ENCODE measurements around the gene PTS.
"Not testable (repeated sequence)": the region's sequence is repeated elsewhere in the genome, so short reads cannot be mapped to it uniquely, and the experiment has no call there.

PTS gene

DNA sequence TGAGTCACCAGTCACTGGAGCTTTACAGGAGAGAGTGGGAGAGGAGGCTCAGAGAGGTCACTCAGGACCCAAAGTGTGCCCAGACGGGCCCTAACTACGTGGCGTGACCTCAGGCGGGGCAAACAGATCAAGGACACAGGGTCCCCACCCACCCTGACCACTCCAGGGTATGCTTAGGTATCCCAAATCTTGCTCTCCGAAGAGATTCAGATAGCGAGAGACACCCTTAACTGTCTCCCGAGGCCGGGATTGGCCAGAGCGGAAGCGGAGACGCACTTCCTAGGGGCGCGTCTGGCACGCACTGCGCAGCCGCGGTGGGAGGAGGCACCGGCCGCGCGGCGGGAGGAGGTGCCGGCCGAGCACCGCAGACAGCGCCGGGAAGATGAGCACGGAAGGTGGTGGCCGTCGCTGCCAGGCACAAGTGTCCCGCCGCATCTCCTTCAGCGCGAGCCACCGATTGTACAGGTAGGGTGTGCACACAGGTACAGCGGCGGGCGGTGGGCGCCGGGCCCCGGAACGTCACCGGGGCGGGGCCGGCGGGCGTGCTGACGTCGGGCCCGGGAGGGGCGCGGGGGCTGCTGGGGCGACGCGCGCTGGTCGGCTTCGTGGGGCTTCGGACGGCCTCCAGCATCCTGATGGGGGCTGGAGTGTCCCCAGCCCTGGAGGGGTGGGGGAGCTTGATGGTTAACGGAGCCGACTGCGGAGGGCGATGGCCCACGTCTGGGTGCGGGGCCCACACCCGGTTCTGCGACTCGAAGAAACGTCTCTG, at the start of gene PTS:
Gene PTS (plus strand): TSS at position 367 of the 769 bp plus-strand sequence. CDS start 16 bp downstream, at position 383.
- DNase-seq, result peak; percentile 87

DNA sequence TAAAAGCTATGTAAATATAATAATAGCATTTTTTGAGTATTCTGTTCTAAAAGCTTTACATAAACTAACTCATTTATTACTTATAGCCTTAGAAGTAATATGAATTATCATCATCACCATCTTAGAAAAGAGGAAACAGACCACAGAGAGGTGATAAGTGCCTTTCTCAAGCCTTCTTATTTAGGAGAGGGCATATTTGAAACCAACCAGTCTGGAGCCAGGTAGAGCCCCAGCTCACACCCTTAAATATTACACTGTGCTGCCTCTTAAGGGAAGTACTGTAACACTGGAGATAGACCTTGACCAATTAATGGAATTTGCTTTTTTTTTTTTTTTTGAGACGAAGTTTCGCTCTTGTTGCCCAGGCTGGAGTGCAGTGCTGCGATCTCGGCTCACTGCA, 48.6 kb upstream of the PTS start:
- DNase-seq, result no peak

DNA sequence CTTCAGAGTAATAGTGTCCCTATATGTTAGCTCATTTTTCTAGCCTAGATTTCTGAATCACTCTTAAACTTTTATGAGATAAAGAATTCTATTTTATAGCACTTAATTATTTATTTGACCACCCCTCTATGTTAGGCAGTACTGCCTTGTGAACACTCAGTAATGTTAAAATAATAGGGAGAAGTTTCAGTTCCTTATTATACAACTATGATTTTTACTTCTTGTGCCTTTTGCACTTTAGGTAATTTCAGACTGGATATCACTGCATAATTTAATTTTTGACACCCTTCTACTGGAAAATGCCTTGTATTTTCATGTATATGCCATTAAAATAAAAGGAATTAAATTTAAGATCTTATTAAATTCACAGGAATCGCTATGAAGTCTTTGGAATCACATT, 47.8 kb upstream of the PTS start:
- DNase-seq, result no peak

DNA sequence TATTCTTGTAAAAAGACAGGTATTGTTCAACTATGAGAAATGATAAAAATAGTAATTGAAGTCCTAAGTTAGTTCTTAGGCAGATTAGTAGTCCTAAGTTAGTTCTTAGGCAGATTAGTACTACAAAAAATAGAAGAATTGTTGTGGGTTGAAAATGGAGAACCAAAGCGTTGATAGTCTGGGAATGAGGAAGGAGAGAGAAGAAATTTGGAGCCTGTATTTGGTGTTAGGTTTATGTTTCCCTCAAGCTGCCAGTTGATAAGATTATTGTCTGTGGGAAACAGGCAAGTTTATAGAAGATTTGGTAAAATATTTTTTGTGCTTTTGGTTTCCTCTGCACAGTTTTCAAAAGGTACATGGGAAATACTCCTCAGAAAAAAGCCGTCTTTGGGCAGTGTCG, 47.3 kb upstream of the PTS start:
- no peak for DNase-seq

DNA sequence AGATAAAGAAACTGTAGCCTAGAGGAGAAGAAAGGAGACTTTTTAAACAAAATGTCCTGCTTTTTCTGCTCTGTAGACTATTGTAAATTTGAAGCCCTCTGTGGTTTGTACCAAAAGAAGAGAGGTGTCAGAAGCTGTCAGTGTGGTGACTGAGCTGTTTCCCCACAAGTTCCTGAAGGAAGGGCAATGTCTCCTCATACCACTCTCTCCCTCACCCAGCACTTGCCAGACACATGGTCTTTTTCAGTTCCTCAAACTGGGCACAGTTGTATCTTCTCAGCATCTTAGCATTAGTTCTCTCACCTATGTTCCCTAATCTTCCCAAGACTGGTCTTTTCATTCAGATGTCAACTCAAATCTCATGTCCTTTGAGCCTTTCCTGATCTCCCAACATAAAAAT, 46.6 kb upstream of the PTS start:
- DNase-seq, result peak; percentile 24

DNA sequence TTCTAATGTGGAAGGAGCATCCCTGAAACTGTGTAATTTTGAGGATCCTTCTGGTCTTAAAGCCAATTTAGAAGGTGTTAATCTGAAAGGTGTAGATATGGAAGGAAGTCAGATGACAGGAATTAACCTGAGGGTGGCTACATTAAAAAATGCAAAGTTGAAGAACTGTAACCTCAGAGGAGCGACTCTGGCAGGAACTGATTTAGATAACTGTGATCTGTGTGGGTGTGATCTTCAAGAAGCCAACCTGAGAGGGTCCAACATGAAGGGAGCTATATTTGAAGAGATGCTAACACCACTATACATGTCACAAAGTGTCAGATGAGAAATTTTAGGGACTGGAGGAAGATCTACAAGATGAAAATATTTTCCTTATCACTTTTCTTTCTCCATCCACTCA, 43.4 kb upstream of the PTS start:
- DNase-seq, result no peak

DNA sequence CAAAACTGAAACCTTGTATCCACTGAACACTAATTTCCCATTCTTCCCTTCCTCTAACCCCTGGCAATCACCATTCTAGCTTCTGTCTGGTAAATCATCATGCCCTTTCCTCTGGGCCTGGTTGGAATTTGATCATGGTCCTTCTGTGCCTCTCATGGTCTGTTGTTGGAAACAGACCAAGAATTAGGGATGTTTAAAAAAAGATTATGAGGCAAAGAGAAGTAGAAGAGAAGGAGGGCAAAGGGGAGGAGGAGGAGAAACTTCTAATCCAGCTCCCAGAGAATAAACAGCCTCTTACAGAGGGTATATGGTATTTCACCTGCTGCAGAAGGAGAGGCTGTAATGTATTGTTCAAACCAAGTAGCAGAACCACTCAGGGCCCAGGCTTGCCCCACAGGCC, 40.3 kb upstream of the PTS start:
- no peak for DNase-seq

DNA sequence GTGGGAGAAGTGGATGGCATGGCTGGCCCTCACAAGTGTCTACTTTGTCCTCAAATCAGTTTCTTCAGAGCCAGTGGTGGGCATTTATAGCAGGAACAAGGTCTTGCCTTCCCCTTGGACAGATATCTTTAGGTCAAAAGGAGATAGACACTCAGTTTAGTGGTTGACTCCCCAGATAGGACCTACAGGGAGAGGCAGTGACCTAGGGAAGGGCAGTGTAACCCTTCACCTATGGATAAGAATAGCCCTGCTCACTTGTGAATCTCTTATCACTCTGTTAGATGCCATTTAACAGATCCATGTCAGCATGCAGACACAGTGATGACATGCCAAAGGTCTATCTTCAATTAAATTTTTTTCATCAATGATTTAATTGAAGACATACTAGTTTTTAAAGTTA, 39.9 kb upstream of the PTS start:
- DNase-seq, result no peak

DNA sequence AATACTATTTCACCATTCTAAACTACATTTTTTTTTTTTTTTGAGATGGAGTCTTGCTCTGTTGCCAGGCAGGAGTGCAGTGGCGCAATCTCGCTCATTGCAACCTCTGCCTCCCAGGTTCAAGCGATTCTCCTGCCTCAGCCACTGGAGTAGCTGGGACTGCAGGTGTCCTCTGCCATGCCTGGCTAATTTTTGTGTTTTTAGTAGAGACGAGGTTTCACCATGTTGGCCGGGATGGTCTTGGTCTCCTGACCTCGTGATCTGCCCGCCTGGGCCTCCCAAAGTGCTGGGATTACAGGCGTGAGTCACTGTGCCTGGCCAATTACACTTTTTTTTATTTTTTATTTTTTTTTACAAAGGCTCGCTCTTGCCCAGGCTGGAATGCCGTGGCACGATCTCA, 31.1 kb upstream of the PTS start:
- DNase-seq, result not testable (repeated sequence)

DNA sequence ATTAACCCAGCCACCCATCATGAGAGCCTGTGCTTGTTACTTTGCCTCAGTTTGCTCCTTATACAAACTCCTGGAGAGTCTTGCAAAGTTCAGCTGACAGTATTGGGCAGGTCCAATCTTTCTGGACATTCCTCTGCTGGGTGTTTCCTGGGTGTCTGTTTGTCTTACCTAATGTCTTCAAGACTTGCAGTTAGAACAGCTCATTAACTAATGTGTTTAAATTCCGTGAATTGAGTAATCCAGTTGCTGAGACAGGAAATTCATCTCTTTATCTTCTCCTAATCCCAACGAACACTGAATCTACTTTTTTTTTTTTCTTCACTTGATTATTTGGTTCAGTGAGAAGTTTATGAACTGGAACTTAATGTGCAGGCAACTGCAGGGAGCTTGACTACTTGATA, 30.3 kb upstream of the PTS start:
- DNase-seq, result no peak

DNA sequence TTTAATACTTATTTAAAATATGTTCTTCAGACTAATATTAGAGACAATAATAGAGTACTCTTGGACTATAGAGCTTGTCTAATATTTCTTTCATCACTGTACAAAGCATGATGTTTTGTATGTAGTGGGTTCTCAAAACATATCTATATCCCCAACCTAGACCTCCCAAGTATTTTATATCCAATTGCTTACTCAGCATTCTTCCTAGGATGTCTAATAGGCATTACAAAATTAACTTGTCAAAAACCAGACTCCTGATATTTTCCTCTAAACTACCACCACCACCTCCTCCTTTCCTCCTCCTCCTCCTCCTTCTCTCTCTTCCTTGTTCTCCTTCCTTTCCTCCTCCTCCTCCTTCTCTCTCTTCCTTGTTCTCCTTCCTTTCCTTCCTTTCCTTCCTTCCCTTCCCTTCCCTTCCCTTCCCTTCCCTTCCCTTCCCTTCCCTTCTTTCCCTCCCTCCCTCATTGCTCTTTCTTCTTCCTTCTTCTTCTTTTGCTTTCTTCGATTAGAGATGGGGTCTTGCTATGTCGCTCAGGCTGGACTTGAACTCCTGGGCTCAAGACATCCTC, 29.6 kb upstream of the PTS start:
- DNase-seq, result no peak

DNA sequence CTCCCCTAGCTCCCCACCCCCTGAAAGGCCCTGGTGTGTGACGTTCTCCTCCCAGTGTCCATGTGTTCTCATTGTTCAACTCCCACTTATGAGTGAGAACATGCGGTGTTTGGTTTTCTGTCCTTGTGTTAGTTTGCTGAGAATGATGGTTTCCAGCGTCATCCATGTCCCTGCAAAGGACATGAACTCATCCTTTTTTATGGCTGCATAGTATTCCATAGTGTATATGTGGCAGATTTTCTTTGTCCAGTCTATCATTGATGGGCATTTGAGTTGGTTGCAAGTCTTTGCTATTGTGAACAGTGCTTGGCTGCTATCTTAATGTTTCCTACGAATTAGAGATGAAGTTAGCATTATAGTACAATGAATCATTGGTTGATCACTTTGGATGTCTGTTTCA, 27.1 kb upstream of the PTS start:
- not testable (repeated sequence) for DNase-seq

DNA sequence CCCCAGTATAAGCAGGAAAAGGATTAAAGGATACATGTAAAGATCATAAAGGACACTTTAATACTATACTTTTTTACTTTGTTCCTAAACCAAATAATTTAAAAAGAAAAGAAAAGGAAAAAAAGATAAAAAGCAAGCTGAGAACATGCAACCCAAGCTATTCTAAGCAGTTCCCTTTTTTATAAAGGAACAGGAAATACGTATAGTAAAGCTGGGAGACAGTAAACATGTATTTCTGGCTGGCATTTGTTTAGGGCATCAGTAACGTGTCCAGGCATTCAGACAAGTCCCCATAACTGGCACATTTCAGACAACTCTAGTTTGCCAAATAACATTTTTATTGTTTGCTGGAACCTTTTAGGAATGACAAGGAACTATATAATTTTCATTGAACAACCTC, 26.0 kb upstream of the PTS start:
- DNase-seq, result no peak

DNA sequence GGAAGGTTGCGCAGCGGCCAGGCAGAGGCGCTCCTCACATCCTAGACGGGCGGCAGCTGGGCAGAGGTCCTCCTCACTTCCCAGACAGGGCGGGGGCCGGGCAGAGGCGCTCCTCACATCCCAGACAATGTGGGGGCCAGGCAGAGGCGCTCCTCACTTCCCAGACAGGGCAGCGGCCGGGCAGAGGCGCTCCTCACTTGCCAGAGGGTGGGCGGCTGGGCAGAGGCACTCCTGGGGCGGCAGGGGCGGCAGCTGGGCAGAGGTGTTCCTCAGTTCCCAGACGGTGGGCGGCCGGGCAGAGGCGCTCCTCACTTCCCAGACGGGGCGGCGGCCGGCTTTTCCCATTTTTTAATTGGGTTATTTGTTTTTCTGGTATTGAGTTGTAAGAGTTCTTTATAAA, 20.2 kb upstream of the PTS start:
- no peak for DNase-seq

DNA sequence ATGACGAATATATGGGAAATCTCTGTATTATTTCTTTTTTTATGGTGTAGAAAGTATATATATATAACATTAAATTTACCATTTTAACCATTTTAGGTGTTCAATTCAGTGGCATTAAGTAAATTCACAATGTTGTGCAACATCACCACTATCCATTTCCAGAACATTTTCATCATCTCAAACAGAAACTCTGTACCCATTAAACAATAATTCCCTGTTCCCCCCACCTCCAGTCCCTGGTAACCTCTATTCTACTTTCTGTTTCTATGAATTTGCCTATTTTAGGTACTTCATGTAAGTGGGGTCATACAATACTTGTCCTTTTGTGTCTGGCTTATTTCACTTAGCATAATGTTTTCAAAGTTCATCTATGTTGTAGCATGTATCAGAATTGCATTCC, 15.3 kb upstream of the PTS start:
- no peak for DNase-seq

DNA sequence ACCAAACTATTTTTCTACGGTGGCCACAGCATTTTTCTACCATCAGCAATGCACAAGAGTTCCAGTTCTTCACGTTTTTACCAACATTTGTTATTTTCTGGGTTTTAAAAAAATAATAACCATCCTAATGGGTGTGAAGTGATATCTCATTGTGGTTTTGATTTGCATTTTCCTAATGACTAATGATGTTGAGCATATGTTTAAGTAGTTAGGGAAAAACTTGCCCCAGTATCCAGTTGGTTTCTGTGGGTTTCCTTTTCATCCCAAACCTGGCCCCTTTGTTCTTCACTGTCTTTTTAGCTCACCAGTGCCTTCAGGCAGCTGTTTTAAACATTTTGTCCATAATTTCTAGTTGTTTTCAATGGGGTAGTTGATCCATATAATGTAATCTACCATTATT, 14.7 kb upstream of the PTS start:
- DNase-seq, result no peak

DNA sequence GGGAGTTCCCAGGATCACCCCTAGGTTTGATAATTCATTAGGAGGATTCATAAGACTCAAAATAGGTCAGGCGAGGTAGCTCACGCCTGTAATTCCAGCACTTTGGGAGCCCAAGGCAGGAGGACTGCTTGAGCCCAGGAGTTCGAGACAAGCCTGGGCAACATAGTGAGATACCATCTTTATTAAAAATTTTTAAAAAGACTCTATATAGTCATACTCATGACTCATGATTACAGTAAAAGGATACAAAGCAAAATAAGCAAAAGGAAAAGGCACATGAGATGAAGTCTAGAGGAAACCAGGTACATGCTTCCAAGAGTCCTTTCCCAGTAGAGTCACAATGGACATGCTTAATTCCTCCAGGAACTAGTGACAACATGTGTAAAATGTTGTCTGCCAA, 13.9 kb upstream of the PTS start:
- no peak for DNase-seq

DNA sequence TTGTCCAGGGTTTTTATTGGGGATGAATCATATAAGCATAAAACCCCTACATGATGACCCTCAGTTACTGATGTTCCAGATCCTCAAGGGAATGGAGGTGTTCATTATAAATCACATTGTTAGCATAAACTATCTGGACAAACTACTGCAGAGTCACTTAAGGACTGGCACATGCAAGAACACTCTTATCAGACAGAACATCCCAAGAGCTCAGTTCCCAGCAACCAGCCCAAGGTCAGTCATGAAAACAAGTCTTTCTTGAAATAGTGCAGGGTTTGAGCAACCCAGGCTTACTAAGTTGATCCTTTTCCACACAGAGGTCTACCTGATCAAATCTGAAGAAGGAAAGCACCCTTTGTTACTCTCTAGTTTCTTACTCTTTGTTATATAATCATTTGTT, 13.5 kb upstream of the PTS start:
- DNase-seq, result no peak

DNA sequence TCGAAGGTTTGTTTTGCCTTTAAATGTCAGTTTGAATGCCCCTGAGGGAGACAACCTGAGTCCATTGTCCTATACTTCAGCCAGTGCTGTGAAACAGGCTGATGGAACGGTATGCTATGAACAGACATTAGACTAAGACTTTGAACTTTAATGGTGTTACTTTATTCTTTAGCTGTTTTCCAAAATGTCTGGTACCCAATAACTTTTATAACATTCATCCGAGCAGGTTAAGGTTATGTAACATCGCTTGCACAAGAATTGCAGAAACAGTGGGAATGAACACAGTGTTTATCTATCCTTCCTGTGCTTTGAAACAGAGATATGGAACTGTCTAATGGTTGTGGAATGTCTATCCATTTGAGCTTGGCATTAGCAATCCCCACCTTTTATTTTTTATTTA, 12.5 kb upstream of the PTS start:
- no peak for DNase-seq

DNA sequence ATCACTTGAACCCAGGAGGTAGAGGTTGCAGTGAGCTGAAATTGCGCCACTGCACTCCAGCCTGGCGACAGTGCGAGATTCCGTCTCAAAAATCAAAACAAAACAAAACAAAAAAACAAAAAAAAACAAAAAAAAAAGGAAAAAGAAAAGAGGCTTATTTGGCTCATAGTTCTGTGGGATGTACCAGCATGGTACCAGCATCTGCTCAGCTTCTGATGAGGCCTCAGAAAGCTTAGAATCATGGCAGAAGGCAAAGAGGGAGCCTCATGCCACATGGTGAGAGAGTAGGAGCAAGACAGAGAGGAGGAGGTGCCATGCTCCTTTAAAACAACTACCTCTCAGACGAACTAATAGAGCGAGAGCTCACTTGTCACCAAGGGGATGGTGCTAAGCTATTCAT, 10.6 kb upstream of the PTS start:
- DNase-seq, result no peak

DNA sequence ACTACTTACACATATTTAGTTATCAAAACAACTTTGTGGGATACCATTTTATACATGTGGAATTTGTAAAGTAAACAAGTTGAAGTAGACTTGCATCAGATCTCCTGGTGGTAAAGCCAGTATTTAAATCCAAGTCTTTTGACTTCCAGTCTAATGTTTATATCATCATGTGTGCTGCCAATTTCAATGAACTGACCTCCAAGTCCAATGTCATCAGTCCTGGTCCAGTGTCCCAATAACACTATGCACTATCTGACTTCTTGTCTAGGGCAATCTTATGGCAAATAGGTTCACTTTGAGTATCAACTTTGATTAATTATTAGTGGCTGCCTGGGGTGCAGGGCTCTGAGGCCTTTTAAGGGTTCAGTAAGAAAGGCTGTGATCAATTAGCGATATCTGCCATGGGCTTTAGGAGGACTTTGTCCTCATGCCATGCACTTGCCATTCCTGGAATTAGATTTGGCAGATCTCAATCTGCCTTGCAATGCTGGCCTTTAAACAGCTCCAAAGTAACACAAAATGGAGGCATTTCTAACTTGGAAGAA, 9.6 kb upstream of the PTS start:
- DNase-seq, result no peak

DNA sequence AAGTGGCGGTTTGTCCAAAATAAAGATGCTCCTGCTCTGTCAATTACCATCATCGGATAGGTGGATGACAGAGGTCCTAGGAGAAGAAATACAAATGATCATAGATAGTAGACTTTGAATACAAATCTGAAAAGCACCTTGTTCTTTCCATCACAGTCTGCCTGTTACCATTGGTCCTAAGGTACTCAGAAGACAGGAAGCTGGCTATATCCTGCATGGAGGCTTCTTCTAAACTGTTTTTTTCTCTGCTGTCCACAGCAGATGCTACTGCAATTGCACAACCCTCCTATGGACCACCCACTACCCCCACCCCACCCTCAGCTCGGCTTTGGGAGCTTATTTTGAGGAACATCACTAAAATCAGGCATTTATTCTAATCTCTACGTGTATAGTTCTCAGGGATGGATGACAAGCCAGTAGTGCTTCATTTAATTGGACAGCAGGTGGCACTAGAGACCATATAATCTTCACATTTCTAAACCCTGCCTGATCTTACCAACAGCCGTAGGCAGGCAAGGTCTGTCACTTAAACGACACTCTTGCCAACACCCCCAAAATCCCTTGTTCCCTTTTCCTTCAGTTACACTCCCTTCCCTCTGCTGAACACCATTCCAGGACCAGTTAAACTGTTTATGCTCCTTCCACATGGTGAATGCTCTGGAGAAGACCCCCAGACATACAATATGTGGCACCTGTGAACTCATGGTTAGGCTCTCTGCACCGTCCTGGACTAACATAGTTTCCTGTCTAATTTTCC, 6.6 kb upstream of the PTS start:
- peak; percentile 34 for DNase-seq

DNA sequence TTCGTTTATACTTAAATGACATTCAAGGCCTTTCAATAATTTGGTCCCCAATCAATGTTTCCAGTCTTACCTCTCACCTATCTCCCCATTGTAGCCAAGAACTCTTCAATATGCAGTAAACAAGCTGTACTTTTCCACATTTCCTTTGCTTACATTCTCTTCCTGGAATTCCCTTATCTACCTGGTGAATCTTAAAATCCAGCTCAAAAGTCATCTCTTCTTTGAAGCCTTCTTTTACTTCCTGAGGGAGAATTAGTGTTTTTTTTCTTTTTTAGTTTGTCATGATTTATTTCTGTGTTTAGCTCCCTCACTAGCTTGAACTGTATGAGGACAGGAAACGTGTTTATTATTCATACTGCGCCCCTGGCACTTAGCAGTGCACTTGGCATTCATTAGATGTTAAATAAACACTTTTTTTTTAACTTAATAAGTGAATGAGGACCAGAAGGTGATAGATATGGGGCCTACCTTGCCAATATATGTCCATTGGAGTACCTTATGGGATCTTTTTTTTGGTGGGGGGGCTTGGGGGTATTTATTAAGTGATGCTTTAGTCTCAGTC, 4.9 kb upstream of the PTS start:
- DNase-seq, result no peak

DNA sequence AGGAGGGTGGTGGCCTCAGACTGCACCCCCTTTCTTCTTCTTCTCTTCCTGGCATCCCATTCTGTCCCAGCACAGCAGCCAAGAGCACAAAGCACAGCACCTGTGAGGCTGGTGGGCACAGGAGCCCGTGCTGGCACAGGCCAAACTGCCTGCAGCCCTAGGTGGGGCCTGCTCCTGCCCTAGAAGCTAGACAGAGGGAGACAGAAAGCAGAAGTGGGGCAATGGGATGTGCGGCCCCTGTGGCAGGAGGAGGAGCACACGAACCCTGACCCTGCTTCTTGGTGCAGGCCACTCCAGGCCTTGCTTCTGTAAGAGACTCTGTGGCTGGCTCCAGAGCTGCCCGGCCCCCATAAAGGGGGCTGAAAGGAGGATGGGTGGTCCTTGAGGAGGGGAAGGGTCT, 3.9 kb upstream of the PTS start:
- no peak for DNase-seq
